Measurements from ENCODE around the gene VWA2.

Gene VWA2

GRCh38 chr10:114274616-114275453 is 35.8 kb downstream of the VWA2 start:
- FAIRE-seq, result no peak
- DNase-seq (ENCODE audit: insufficient read length, low spot score), result no peak

GRCh38 chr10:114276066-114276465 is 37.0 kb downstream of the VWA2 start:
- DNase-seq (ENCODE audit: insufficient read length, low spot score) (no peak), FAIRE-seq (no peak)

- DNase-seq (ENCODE audit: insufficient read length, low spot score) (no peak), FAIRE-seq (no peak)
Measured at GRCh38 chr10:114276671-114277070, 37.6 kb downstream of the VWA2 start.

GRCh38 chr10:114278140-114278883 is 39.3 kb downstream of the VWA2 start:
- FAIRE-seq, result no peak
- no peak for DNase-seq (ENCODE audit: insufficient read length, low spot score)

GRCh38 chr10:114278884-114279191 is 39.8 kb downstream of the VWA2 start:
- DNase-seq (ENCODE audit: insufficient read length, low spot score) (no peak), FAIRE-seq (no peak)

GRCh38 chr10:114279289-114279688 is 40.2 kb downstream of the VWA2 start:
- DNase-seq (ENCODE audit: insufficient read length, low spot score), result no peak
- no peak for FAIRE-seq

GRCh38 chr10:114279901-114280644 is 41.0 kb downstream of the VWA2 start:
- no peak for FAIRE-seq
- no peak for DNase-seq (ENCODE audit: insufficient read length, low spot score)

GRCh38 chr10:114281006-114281405 is 42.0 kb downstream of the VWA2 start:
- DNase-seq (ENCODE audit: insufficient read length, low spot score), result no peak
- no peak for FAIRE-seq

GRCh38 chr10:114281461-114281860 is 42.4 kb downstream of the VWA2 start:
- no peak for FAIRE-seq
- no peak for DNase-seq (ENCODE audit: insufficient read length, low spot score)

GRCh38 chr10:114282526-114282925 is 43.5 kb downstream of the VWA2 start:
- FAIRE-seq (no peak), DNase-seq (ENCODE audit: insufficient read length, low spot score) (no peak)

GRCh38 chr10:114283091-114283490 is 44.0 kb downstream of the VWA2 start:
- DNase-seq (ENCODE audit: insufficient read length, low spot score) (no peak), FAIRE-seq (no peak)

- FAIRE-seq (no peak), DNase-seq (ENCODE audit: insufficient read length, low spot score) (no peak)
Measured at GRCh38 chr10:114283535-114284234, 44.6 kb downstream of the VWA2 start.

- FAIRE-seq (no peak), DNase-seq (ENCODE audit: insufficient read length, low spot score) (no peak)
Measured at GRCh38 chr10:114284346-114285071, 45.5 kb downstream of the VWA2 start.

GRCh38 chr10:114285961-114286441 is 46.9 kb downstream of the VWA2 start:
- DNase-seq (ENCODE audit: insufficient read length, low spot score) (no peak), FAIRE-seq (no peak)

GRCh38 chr10:114286921-114287320 is 47.9 kb downstream of the VWA2 start:
- FAIRE-seq (no peak), DNase-seq (ENCODE audit: insufficient read length, low spot score) (no peak)

- DNase-seq (ENCODE audit: insufficient read length, low spot score), result no peak
- no peak for FAIRE-seq
Measured at GRCh38 chr10:114288424-114289095, 49.5 kb downstream of the VWA2 start.

GRCh38 chr10:114289096-114289436 is 50.0 kb downstream of the VWA2 start:
- FAIRE-seq (no peak), DNase-seq (ENCODE audit: insufficient read length, low spot score) (no peak)

- no peak for DNase-seq (ENCODE audit: insufficient read length, low spot score)
- FAIRE-seq, result no peak
Measured at GRCh38 chr10:114290038-114290437, 51.0 kb downstream of the VWA2 start.

- no peak for FAIRE-seq
- DNase-seq (ENCODE audit: insufficient read length, low spot score), result no peak
Measured at GRCh38 chr10:114291076-114291475, 52.0 kb downstream of the VWA2 start.

GRCh38 chr10:114291516-114291915 is 52.5 kb downstream of the VWA2 start:
- DNase-seq (ENCODE audit: insufficient read length, low spot score), result no peak
- no peak for FAIRE-seq
